CD4-positive, alpha-beta T cell (primary cell): ENCODE data around the gene ZNF799. TPM values are rescaled to one million over a fixed set of nuclear protein-coding genes. Genes with fewer than 3 reads are reported as not detected.
A peak's percentile ranks its signal among the peaks of the same experiment; 100 is the strongest.
"Not testable (repeated sequence)": the region's sequence is repeated elsewhere in the genome, so short reads cannot be mapped to it uniquely, and the experiment has no call there.

ENCODE experiments used
- ATAC-seq: fragments of 200-7000 bp; cut with Tn5 transposase; one replicate; pipeline ENCODE4 v1.10.0; 2022; ENCODE audit warnings: mild to moderate bottlenecking; ENCODE audit not compliant: poor library complexity
- CTCF ChIA-PET: fragments of 350-600 bp; sonication (Branson Sonifier 250); formaldehyde crosslinking; loops from one replicate; lab custom pipeline; 2021; ENCODE audit warnings: antibody characterized with exemption, inconsistent platforms; lab: Charles Lee
- POLR2A ChIA-PET: fragments of 350-600 bp; sonication (Branson Sonifier 250); formaldehyde crosslinking; loops from one replicate; lab custom pipeline; 2021; ENCODE audit warnings: antibody characterized with exemption, inconsistent platforms; lab: Charles Lee
- DNase-seq, 14 experiments: peaks; one replicate each; pipeline ENCODE4 v3.0.0-alpha.2; 2013 to 2020; ENCODE audit warnings: mixed read lengths in 2 of 14
- H3K27ac ChIP-seq, 2 donors: one replicate each; pipeline versions ENCODE4 v1.5.1 to v1.7.0; 2013; ENCODE audit warnings: low read length in 2 of 2, low read depth in 1 of 2, mild to moderate bottlenecking in 1 of 2
- H3K27me3 ChIP-seq, 2 experiments: 1 replicate in 1 of 2; 2 replicates in 1 of 2; pipeline versions ENCODE4 v1.6.1 to v1.7.0; 2013; ENCODE audit warnings: low read length in 2 of 2, control low read depth in 1 of 2, mild to moderate bottlenecking in 1 of 2, moderate library complexity in 1 of 2; ENCODE audit not compliant: insufficient read depth in 2 of 2, control insufficient read depth in 1 of 2
- H3K36me3 ChIP-seq: one replicate; pipeline ENCODE4 v1.6.1; 2013; ENCODE audit warnings: low read length, control low read depth; ENCODE audit not compliant: insufficient read depth
- H3K4me1 ChIP-seq: one replicate; pipeline ENCODE4 v1.6.1; 2013; ENCODE audit warnings: low read length, control low read depth; ENCODE audit not compliant: insufficient read depth
- H3K4me3 ChIP-seq: one replicate; pipeline ENCODE4 v1.5.1; 2013; ENCODE audit warnings: mild to moderate bottlenecking, low read length, moderate library complexity
- H3K9me3 ChIP-seq, 2 experiments: 1 replicate in 1 of 2; 2 replicates in 1 of 2; pipeline versions ENCODE4 v1.6.1 to v1.7.0; 2013; ENCODE audit warnings: low read length in 2 of 2, mild to moderate bottlenecking in 2 of 2, control low read depth in 1 of 2, moderate library complexity in 1 of 2; ENCODE audit not compliant: control insufficient read depth in 1 of 2, insufficient read depth in 1 of 2
- H3K27ac Mint-ChIP-seq: one replicate; pipeline ENCODE4 v1.8.0; 2020; ENCODE audit warnings: mixed read lengths
- H3K27me3 Mint-ChIP-seq: one replicate; pipeline ENCODE4 v1.8.0; 2021; ENCODE audit warnings: mixed read lengths
- H3K36me3 Mint-ChIP-seq: one replicate; pipeline ENCODE4 v1.8.0; 2021; ENCODE audit warnings: low read depth, mixed read lengths
- H3K4me1 Mint-ChIP-seq: one replicate; pipeline ENCODE4 v1.8.0; 2021; ENCODE audit warnings: low read depth, mixed read lengths
- H3K4me3 Mint-ChIP-seq: one replicate; pipeline ENCODE4 v1.8.0; 2020; ENCODE audit warnings: mild to moderate bottlenecking, mixed read lengths
- H3K9me3 Mint-ChIP-seq: one replicate; pipeline ENCODE4 v1.8.0; 2020; ENCODE audit warnings: mixed read lengths
- CTCF ChIP-seq: fragments of 200-600 bp; IDR thresholded peaks from one replicate; pipeline ENCODE4 v1.8.0; 2022; ENCODE audit warnings: antibody characterized with exemption, mild to moderate bottlenecking
- intact Hi-C, 2 experiments: fragments of 100-400 bp; cut with DNase I in 1 of 2; cut with micrococcal nuclease in 1 of 2; formaldehyde crosslinking; loops; one replicate each; pipeline versions ENCODE4 v1.15.1 to v1.9.0; 2023 to 2025; cut with DNase I, micrococcal nuclease
- total RNA-seq, 174 experiments: library from RNA in 2 of 174; stranded (reverse) in 2 of 174; gene quantifications; one replicate each; pipeline ENCODE4 v1.2.3 and lab custom pipeline; 2021 to 2026

Gene ZNF799
- total RNA-seq, 2 experiments from 2014 or later = 1.1 to 1.6 TPM

DNA sequence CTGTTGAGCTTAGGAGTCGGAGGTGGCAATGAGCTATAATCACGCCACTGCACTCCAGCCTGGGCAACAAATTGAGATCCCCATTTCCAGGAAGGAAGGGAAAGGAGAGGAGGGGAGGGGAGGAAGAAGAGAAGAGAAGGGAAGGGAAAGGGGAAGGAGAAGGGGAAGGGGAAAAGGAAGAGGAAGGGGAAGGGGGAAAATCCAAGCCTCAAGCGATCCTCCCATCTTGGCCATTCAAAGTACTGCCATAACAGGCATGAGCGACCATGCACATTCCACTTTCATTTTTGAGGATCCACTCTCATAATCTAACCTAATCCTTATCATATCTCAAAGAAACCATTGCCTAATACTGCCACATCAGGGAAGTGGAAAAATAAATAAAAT, 24.8 kb upstream of the ZNF799 start:
- Mint-ChIP-seq H3K36me3 (peaks cover 80% of the 10 kb centered on the region), H3K9me3 (peaks cover 4% of the 10 kb centered on the region), H3K27ac (no peak overlapping the region), H3K4me3 (no peak overlapping the region), H3K27me3 (no peaks in the 10 kb centered on the region), H3K4me1 (no peaks in the 10 kb centered on the region)
- Histone ChIP-seq H3K27ac (no peak overlapping the region), H3K27me3 (no peaks in the 10 kb centered on the region), H3K4me1 (no peaks in the 10 kb centered on the region), H3K9me3 (peaks cover 16 to 39% of the 10 kb centered on the region in 2 experiments), H3K4me3 (no peak overlapping the region), H3K36me3 (peaks cover 7% of the 10 kb centered on the region)
- POLR2A ChIA-PET = no interaction called here
- DNase-seq = no peak
- no peak for TF ChIP-seq CTCF
- no peak for ATAC-seq
- CTCF ChIA-PET = no interaction called here
- intact Hi-C loops = no loop called here

GRCh38 chr19:12425236-12425887, 24.3 kb upstream of the ZNF799 start:
- peaks cover 11 to 42% of the 10 kb centered on the region in 2 experiments for H3K9me3 ChIP-seq
- no peak for ATAC-seq
- H3K27ac Mint-ChIP-seq = no peak overlapping the region
- no peak for DNase-seq
- H3K9me3 Mint-ChIP-seq = peaks cover 4% of the 10 kb centered on the region
- no peak overlapping the region for H3K27ac ChIP-seq
- H3K4me3 ChIP-seq = no peak overlapping the region
- peaks cover 2% of the 10 kb centered on the region for H3K36me3 ChIP-seq
- no peak overlapping the region for H3K4me3 Mint-ChIP-seq
- no peak for TF ChIP-seq CTCF
- H3K4me1 Mint-ChIP-seq = no peaks in the 10 kb centered on the region
- H3K27me3 ChIP-seq = no peaks in the 10 kb centered on the region
- H3K4me1 ChIP-seq = no peaks in the 10 kb centered on the region
- no peaks in the 10 kb centered on the region for H3K27me3 Mint-ChIP-seq
- CTCF ChIA-PET = no interaction called here
- intact Hi-C loops = no loop called here
- POLR2A ChIA-PET = no interaction called here
- H3K36me3 Mint-ChIP-seq = peaks cover 80% of the 10 kb centered on the region

DNA sequence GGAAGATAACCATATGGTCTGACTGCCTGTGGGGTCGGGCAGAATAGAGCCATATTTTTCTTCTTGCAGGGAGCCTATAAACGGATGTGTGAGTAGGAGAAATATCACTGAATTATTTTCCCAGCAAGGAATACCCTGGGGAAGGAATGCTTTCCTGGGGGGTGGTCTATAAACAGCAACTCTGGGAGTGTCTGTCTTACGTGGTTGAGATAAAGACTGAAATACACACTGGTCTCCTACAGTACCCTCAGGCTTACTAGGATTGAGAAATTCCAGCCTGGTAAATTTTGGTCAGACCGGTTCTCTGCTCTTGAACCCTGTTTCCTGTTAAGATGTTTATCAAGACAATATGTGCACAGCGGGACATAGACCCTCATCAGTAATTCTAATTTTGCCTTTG, 16.2 kb upstream of the ZNF799 start:
- peaks cover 57% of the 10 kb centered on the region for H3K36me3 Mint-ChIP-seq
- intact Hi-C loops, CTCF ChIA-PET, H3K36me3 ChIP-seq, H3K4me1 Mint-ChIP-seq, H3K4me1 ChIP-seq, ATAC-seq, H3K27me3 Mint-ChIP-seq, DNase-seq, H3K27ac ChIP-seq, H3K27me3 ChIP-seq, POLR2A ChIA-PET, H3K4me3 ChIP-seq, H3K27ac Mint-ChIP-seq, H3K4me3 Mint-ChIP-seq: not testable (repeated sequence)
- H3K9me3 ChIP-seq = peaks cover 3 to 25% of the 10 kb centered on the region in 2 experiments
- H3K9me3 Mint-ChIP-seq = peaks cover 10% of the 10 kb centered on the region

GRCh38 chr19:12411893-12412292, 10.8 kb upstream of the ZNF799 start:
- Histone ChIP-seq H3K27me3 (no peaks in the 10 kb centered on the region), H3K4me3 (no peak overlapping the region), H3K27ac (no peak overlapping the region), H3K4me1 (no peaks in the 10 kb centered on the region), H3K9me3 (peaks cover 0 to 6% of the 10 kb centered on the region in 2 experiments), H3K36me3 (no peaks in the 10 kb centered on the region)
- ChIA-PET CTCF (no interaction called here), POLR2A (no interaction called here)
- intact Hi-C loops = no loop called here
- peaks cover 10% of the 10 kb centered on the region for H3K9me3 Mint-ChIP-seq
- DNase-seq = no peak
- H3K4me1 Mint-ChIP-seq = no peaks in the 10 kb centered on the region
- no peak overlapping the region for H3K27ac Mint-ChIP-seq
- TF ChIP-seq CTCF = no peak
- H3K4me3 Mint-ChIP-seq = no peak overlapping the region
- peaks cover 17% of the 10 kb centered on the region for H3K36me3 Mint-ChIP-seq
- no peaks in the 10 kb centered on the region for H3K27me3 Mint-ChIP-seq
- ATAC-seq = no peak

DNA sequence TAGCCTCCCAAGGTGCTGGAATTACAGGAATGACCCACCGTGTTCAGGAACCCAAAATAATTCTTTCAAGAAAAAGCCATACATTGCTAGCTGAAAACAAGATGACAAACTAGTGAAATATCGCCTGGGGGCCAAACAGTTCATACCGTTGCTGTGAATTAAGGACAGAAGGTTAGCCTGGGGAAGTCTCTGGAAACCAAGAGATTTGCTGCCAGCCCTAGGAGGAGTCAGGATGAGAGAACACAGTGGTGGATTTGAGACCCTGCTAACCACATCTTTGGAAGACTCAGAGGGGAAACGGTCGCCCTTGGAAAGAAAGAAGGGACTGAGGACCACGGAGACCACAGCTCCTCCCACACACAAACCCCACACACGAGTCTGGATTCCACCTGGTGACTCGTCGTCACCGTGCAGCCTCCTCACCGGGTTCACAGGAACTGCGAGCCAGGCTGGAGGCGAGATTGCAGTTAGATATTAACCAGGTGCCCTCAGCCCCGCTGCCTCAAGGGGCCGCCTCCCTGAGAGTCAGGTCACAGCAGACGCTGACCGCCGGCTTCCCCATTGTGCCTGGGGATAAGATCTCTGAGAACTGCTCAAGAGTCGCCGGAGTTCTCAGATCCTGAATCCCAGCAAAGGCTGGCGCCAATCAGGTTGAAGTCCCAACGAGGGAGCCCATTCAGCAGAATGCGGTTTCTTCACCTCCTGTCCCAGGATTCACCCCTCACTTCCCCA, 1.0 kb downstream of the ZNF799 start:
- ATAC-seq (peak; percentile 35), DNase-seq (peak in 4 of 14 experiments; percentile 1 to 48 (median 27))
- Mint-ChIP-seq H3K4me1 (peaks cover 27% of the 10 kb centered on the region), H3K4me3 (peak overlapping the region; percentile 91), H3K36me3 (peaks cover 38% of the 10 kb centered on the region), H3K27ac (peak overlapping the region; percentile 37)
- CTCF ChIA-PET, H3K27ac ChIP-seq, H3K9me3 Mint-ChIP-seq, H3K27me3 Mint-ChIP-seq, H3K9me3 ChIP-seq, H3K36me3 ChIP-seq, H3K4me1 ChIP-seq, H3K27me3 ChIP-seq: not testable (repeated sequence)
- peak overlapping the region; percentile 95 for H3K4me3 ChIP-seq
- intact Hi-C loops = loop anchor here in 1 of 2 experiments (5.0 kb wide), 1 partner anchor 42 kb away; the partner anchor contains the start of gene ZNF443
- POLR2A ChIA-PET = interaction anchor here (0.7 to 2.1 kb wide), 2 partner anchors 41 to 476 kb away, joined by 3 to 11 read pairs; partner anchors contain the start of gene ZNF443
